Kasumi-1 (cell line): ENCODE results near the gene APP.
"Not testable (repeated sequence)": the region's sequence is repeated elsewhere in the genome, so short reads cannot be mapped to it uniquely, and the experiment has no call there.

Experiments
- DNase-seq, 2 experiments: peaks; one replicate each; lab custom pipeline; 2025; lab: John Stamatoyannopoulos, UW

The APP gene

DNA sequence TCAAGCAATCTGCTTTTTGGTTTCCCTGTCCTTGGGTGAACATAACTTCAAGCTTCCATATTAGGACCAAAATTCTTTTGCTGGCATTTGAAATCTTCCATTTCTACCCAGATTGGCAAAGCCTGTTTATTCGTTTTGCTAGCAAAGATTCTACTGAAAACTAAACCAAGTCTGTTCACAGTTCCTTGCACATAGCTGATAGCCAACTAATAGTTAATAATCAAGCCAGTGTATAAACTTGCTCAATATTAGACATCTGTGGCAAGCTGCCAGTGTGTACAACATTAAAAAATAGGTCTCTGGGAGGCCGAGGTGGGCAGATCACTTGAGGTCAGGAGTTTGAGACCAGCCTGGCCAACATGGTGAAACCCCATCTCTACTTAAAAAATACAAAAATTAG, 6.3 kb downstream of the APP start:
- no peak for DNase-seq

- DNase-seq, result no peak
Measured at GRCh38 chr21:26162081-26162480, 8.5 kb downstream of the APP start.

GRCh38 chr21:26159869-26160268, 10.7 kb downstream of the APP start:
- no peak for DNase-seq

- DNase-seq, result no peak
Measured at GRCh38 chr21:26157801-26158200, 12.8 kb downstream of the APP start.

GRCh38 chr21:26154753-26155152, 15.8 kb downstream of the APP start:
- no peak for DNase-seq

GRCh38 chr21:26153758-26154157, 16.8 kb downstream of the APP start:
- no peak for DNase-seq

GRCh38 chr21:26148840-26149354, 21.7 kb downstream of the APP start:
- no peak for DNase-seq

GRCh38 chr21:26148071-26148839, 22.3 kb downstream of the APP start:
- no peak for DNase-seq

GRCh38 chr21:26147535-26147934, 23.0 kb downstream of the APP start:
- DNase-seq, result no peak

DNA sequence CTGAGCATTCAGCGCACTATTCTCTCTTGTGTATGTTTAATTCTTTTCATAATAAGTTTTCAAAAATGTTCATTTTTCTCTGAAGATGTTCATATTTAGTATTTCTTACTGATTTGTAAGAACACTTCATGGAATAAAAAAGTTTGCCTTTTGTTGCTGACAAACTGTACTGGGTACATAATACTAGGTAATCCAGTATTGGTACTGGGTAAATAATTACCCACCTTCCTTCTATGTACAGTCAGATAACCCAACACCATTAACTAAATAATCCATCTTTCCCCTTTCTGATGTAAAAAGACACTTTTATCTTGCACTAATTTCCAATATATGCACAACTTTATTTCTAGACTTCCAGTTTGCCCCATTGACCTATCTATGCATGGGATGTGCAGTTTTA, 23.9 kb downstream of the APP start:
- no peak for DNase-seq

- no peak for DNase-seq
Measured at GRCh38 chr21:26144031-26144430, 26.5 kb downstream of the APP start.

DNA sequence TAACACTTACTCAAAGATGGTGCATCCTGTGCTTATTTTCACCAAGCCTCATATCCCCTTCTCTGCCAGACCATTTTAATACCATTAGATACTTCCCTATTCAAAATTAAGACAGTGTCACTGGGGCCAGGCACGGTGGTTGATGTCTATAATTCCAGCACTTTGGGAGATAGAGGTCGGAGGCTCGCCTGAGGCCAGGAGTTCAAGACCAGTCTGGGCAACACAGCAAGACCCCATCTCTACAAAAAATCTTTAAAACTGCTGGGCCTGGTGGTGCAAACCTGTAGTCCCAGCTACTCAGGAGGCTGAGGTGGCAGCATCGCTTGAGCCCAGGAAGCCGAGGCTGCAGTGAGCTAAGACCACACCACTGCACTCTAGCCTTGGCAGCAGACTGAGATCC, 28.2 kb downstream of the APP start:
- no peak for DNase-seq

DNA sequence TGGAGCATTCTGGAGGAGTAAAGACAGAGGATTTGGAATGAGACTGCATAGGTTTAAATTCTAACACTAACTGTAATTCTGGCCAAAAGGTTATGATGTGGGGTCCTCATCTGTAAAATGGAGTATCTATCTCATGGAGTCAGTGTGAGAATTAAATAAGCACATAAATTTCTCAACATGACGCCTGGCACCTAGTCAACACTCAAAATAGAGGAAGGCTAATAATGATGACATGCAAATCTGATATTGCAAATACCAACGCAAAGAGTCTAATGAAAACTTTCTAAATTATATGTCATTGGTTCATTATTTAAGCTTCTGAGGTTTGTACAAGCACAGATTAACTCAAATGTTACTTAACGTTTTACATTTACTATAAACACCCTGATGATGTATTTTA, 29.6 kb downstream of the APP start:
- DNase-seq, result no peak

GRCh38 chr21:26140164-26140579, 30.4 kb downstream of the APP start:
- DNase-seq, result no peak

DNA sequence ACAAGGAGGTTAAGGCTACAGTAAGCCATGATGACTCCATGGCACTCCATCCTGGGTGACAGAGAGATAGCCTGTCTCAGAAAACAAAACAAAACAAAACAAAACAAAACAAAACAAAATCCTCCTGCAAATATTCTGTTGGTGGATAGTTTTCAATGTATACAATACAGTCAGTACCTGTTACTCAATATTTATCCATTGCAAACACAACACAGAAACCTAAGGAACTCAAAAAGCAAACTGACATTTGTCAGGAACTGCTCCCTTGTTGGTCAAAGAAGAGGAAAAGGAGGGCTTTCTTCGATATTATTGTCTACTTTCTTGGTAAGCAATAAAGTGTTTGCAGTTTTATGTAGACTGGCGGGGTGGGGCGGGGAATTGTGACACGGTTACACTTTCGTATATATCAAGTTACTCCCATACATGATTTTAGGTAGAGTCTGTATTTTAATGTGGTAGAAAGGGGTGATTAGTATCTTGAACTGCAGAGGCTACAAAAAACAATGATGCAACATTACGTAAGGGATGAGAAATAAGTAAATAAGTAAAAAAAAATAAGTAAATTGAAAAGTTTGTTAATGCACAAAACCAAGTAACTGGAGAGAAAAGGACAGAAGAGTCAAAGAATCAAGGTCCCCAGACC, 31.8 kb downstream of the APP start:
- DNase-seq, result no peak

- no peak for DNase-seq
Measured at GRCh38 chr21:26137379-26138060, 33.0 kb downstream of the APP start.

GRCh38 chr21:26136671-26137070, 33.9 kb downstream of the APP start:
- peak; percentile 42 to 62 for DNase-seq

DNA sequence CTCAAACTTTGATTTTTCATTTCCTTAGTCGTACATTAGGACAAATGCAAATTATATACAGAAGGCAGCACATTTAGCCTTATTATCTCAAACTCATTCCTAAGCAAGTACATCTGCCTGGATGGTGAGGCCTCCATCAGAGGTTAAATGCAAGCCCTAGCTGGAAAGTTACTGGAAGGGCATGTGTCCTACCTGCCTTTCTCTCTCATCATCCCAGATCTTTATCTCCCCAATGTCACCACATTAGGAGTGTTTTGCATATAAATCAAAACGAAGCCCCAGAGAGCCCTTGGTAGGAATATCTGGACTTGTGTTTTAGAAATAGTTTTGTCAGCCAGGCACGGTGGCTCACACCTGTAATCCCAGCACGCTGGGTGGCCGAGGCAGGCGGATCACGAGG, 35.0 kb downstream of the APP start:
- DNase-seq, result no peak

DNA sequence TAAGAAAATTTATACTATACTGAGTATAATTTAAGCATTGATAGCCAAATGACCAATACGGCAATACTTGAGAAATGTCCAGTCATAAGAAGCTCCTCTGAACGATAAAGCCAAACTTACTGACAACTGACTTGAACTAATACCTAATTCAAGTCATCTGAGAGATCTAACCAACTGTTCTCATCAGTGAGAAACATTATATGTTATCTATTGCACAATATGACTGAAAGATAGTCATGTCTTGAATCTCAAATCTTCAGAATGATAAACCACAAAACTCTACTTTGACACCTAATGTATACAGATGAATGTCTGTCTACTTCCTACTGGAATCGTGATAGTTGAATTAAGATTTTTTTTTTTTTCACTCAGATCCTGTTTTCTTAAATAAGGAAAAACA, 39.0 kb downstream of the APP start:
- no peak for DNase-seq

GRCh38 chr21:26131053-26131452, 39.5 kb downstream of the APP start:
- DNase-seq, result not testable (repeated sequence)

GRCh38 chr21:26130249-26130881, 40.2 kb downstream of the APP start:
- DNase-seq, result no peak

DNA sequence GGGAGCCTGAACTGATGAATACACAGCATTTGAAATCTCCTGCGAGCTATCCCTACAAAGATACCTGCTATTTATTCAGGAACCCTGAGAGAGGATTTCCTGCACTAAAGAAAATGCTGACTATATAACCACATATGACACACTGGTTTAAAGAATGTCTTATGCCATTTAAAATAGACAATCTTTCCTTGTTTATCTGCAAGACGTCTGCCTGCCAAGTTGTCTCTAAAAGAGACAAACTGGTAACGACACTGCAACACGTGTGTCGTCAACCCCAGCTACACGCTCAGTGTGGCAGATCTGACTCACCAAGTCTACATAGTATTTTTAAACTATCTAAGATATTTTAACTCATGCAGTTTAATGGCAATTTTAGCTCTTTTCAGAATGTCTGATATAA, 42.7 kb downstream of the APP start:
- DNase-seq, result no peak
